Measurements from ENCODE around the gene TSHZ2. TPM values are rescaled to one million over a fixed set of nuclear protein-coding genes. Genes with fewer than 3 reads are reported as not detected.

Gene TSHZ2
- total RNA-seq, 1 experiment from 2014 or later, result 0.07 TPM

DNA sequence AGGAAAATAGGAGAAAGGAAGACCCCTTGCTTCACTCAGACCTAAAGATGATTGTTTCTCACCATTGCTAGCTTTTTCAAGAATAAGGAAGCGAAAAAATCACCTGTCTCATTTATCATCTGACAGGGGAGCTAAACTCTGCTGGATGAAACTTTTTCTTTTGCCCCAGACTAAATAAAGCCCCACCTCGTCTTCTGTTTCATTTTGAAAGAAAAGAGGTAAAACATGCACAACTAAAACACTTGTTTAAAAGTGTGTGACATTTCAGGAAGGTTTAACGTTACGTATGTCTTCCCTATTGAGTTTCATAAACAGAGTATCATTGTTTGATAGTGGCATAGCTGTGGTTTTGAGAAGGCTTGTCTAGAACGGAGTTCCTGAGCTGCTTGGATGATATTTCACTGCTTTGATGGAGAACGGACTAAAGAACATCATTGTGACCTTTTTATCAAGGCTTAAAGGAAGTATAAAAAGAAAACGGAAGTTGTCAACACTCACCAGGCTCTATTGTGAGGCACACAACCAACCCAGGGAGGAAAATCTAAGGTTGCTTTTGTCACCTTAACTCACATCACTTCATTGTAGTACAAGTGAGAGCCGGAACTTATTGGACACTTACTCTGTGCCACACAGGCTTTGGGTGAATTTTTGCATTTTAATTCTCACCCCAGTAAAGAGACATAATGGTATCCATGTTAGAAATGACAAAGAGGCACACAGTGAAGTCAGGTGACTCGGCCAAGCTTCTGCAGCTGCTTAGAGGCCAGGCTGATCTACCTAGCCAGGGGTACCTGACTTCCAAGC, 29.5 kb downstream of the TSHZ2 start:
- Histone ChIP-seq H2BK20ac (ENCODE audit: low read depth, low read length, poor library complexity, severe bottlenecking) (no peak overlapping the region), H2BK5ac (ENCODE audit: insufficient read length, low read length) (no peak overlapping the region), H2BK15ac (ENCODE audit: low read depth, low read length) (no peak overlapping the region), H4K5ac (ENCODE audit: insufficient read length, low read depth, low read length) (no peak overlapping the region), H2AK5ac (ENCODE audit: insufficient read length, low read length) (no peak overlapping the region), H3K27ac (ENCODE audit: insufficient read length, low read depth, low read length) (no peak overlapping the region), H3T11ph (ENCODE audit: low read length) (no peak overlapping the region), H3K14ac (ENCODE audit: insufficient read depth, low read length) (no peak overlapping the region), H3K56ac (ENCODE audit: insufficient read length, low read depth, low read length) (no peak overlapping the region), H3K23ac (ENCODE audit: insufficient read length, low read depth, low read length) (no peak overlapping the region), H4K20me1 (ENCODE audit: control insufficient read depth, insufficient read depth, insufficient read length) (no peaks in the 10 kb centered on the region), H3K27me3 (ENCODE audit: insufficient read depth, low read length) (no peaks in the 10 kb centered on the region), H3K4me1 (ENCODE audit: insufficient read depth, low read length) (no peaks in the 10 kb centered on the region; the same call in 1 of the 2 replicates), H3K4ac (ENCODE audit: low read depth, low read length) (no peak overlapping the region), H3K4me2 (ENCODE audit: insufficient read depth, insufficient read length, low read length) (no peak overlapping the region), H3K79me2 (ENCODE audit: insufficient read depth, low read length) (no peaks in the 10 kb centered on the region), H3K18ac (ENCODE audit: insufficient read length, low read depth, low read length) (no peak overlapping the region), H3K9ac (ENCODE audit: extremely low read depth, insufficient read length, low read length) (no peak overlapping the region), H3K79me1 (ENCODE audit: insufficient read depth, low read depth, low read length, poor library complexity, severe bottlenecking) (no peaks in the 10 kb centered on the region), H3K23me2 (ENCODE audit: insufficient read length, low read depth, low read length, poor library complexity, severe bottlenecking) (no peaks in the 10 kb centered on the region), H4K8ac (replicated peaks; ENCODE audit: insufficient read length, low read depth, low read length) (no peak overlapping the region), H3K9me3 (ENCODE audit: control insufficient read depth, low read depth, low read length) (no peaks in the 10 kb centered on the region), H2BK12ac (ENCODE audit: insufficient read length, low read depth, low read length) (no peak overlapping the region), H4K91ac (ENCODE audit: insufficient read length, low read depth, low read length) (no peak overlapping the region), H2AFZ (ENCODE audit: low read length) (no peak overlapping the region), H2BK120ac (ENCODE audit: low read depth, low read length, poor library complexity, severe bottlenecking) (no peak overlapping the region)
- no peak for TF ChIP-seq CTCF (conservative IDR thresholded peaks at IDR 0.05)
- Mint-ChIP-seq H3K4me3 (no peak overlapping the region), H3K4me1 (peaks cover 2 to 6% of the 10 kb centered on the region in 2 experiments; a peak in 3 of 4 replicates), H3K36me3 (ENCODE audit: insufficient read depth in 1 of 3, low read depth in 3 of 3) (no peaks in the 10 kb centered on the region), H3K9me3 (no peaks in the 10 kb centered on the region), H3K27ac (no peak overlapping the region), H3K27me3 (ENCODE audit: low read depth) (no peaks in the 10 kb centered on the region; the same call in 1 of the 2 replicates)
- no CpG with 5 or more reads among the region's 9 CpGs for WGBS (ENCODE audit: extremely low coverage, insufficient read length, low lambda C conversion rate)
- no peak for DNase-seq

Measured in H9 (cell line).